Hippocampal formation (tissue), 2 donors: ENCODE results near the gene CRACR2A.

Experiments
- DNase-seq, 2 donors: peaks; one replicate each; lab custom pipeline; 2025; lab: John Stamatoyannopoulos, UW

CRACR2A gene

DNA sequence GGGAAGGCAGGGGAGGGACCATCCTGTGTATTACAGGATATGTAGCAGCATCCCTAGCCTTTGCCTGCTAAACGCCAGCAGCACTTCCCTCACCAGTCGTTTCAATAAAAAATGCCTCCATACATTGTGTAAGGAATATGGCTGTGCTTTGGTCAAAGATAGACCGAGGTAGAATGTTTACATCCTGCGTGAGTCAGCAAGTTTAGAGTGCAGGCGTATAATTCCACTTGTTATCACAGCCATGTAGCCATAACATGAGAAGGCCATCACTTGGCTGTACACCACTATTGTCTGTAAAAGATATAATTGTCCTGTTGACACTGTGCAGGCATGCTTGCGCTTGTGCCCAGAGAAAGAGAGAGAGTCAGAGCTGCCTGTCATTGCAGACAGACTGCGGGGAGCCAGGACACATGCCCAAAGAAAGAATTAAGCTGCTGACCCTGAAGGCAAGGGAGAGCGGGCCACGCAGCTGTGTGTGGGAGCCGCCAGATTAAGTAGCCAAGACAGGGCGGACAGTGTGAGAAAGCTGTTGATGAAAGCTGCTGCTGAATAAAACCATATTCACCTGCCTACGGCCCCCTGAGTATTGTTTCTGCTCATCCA, 68.4 kb downstream of the CRACR2A start:
- no peak for DNase-seq

DNA sequence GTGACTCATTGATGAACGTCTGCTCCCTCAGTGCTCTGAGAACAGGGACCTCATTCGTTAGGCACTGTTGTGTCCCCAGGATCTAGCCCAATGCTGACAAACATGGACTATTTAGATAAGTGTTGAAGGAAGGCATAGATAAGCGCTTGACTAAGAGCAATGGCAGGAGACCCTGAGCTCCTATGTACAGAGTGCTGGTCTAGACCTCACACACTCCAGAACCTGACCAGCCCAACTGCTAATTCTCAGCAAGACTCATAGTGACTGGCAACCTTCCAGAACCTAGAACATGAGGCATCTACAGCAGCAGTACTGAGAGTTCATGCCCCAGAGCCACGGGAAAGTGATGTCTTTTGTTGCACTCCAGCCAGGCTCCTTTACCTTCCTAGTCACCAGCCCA, 69.2 kb downstream of the CRACR2A start:
- DNase-seq, result no peak

- DNase-seq, result no peak
Observed at GRCh38 chr12:3681595-3682061, 71.3 kb downstream of the CRACR2A start.

- peak in 1 of 2 donors; percentile 5 for DNase-seq
Observed at GRCh38 chr12:3680919-3681594, 71.9 kb downstream of the CRACR2A start.

DNA sequence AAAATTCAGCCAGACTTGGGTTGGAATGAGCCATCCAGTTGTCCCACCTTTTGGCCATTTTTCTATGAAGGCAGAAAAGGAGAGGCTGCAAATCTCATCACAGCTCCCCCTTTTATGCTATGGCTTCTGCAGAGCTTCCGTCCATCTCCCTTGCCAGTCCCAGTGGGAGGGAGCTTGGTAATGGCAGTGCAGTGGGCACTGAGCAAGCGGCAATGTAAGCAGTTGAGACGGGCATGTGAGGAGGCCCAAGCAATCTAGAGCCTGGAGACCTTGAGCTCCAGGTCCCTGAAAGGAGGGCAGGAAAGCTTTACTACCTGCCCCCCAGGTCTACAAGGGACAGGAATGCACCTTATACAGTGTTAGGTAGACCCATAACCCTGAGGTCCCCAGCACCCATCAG, 73.1 kb downstream of the CRACR2A start:
- no peak for DNase-seq

GRCh38 chr12:3677609-3678008, 75.3 kb downstream of the CRACR2A start:
- no peak for DNase-seq

GRCh38 chr12:3673981-3674708, 78.8 kb downstream of the CRACR2A start:
- no peak for DNase-seq

GRCh38 chr12:3672113-3672509, 80.8 kb downstream of the CRACR2A start:
- no peak for DNase-seq

GRCh38 chr12:3671330-3672112, 81.4 kb downstream of the CRACR2A start:
- DNase-seq, result no peak

GRCh38 chr12:3670083-3670620, 82.8 kb downstream of the CRACR2A start:
- DNase-seq, result no peak

DNA sequence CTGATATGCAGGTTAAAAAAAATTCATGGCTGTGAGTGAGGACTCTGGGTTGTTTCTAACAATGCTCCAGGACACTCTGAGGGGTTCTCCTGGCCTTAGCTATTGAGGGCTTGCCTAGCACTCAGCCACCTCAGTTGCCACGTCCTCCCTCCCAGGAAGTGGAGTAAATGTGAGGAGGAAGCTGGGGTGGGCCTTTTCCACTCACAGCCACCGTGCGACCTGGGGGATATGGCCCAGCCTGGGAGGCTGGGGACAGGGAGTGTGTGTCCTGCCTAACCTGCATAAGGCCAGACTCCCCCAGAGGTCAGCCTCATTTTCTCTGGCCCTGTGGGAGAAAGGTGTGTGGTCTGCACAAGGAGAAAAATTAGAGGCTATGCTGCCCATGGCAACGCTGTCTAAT, 83.3 kb downstream of the CRACR2A start:
- no peak for DNase-seq

GRCh38 chr12:3668479-3669165, 84.3 kb downstream of the CRACR2A start:
- no peak for DNase-seq

- no peak for DNase-seq
Observed at GRCh38 chr12:3667485-3667884, 85.4 kb downstream of the CRACR2A start.

DNA sequence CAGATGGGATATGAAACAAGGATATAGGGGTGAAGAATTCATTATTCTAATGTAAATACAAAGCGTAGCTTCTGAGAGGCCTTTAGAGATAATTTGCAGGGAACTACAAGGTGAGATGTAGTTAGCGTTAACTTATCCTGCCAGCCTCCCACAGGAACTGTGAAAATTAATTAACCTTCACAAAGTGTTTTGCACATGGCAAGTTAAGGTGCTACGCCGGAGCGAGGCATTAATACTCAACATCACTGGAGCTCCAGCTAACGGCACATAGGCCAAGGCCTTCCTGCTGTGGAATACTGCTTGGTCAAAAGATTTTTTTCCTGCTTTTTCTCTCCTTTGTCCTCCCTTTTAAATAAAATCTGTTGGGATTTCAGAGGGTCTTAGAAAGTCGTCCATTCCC, 86.5 kb downstream of the CRACR2A start:
- DNase-seq, result no peak

- DNase-seq, result no peak
Observed at GRCh38 chr12:3662521-3662921, 90.4 kb downstream of the CRACR2A start.

GRCh38 chr12:3661028-3661427, 91.9 kb downstream of the CRACR2A start:
- no peak for DNase-seq

GRCh38 chr12:3658327-3659163, 94.4 kb downstream of the CRACR2A start:
- no peak for DNase-seq

DNA sequence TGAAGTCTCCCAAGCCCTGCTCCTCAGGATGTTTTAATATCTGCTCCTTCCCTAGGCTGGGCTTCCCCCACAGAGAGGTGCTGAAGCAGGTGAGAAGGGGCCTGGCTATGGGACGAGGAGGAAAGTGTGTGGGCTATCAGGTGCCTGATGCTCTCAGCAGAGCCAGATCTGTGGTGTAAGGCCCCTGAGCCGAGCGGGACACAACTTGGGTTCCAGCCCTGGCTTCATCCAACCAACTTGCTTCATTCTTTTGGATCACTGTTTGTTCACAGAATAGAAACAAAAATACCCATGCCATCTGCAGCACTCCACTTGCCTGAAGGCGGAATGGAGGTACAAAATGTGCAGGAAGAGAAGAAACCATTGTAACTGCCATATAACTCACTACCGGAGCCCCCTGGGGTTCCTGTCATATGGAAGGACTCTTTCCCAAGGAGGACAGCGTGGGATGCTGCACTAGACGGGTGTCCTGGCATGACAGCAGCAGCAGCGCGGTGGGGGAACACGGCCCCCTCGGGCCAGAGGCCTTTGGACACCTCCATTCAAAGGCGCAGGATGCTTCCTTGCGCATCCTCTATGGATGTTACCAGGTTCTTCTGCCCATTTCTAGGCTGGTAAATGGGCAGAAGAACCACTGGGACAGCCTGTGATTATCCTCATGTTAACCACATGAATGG, 95.8 kb downstream of the CRACR2A start:
- peak in 1 of 2 donors; percentile 34 for DNase-seq

- DNase-seq, result no peak
Observed at GRCh38 chr12:3655328-3655900, 97.5 kb downstream of the CRACR2A start.
